Osteoblast (primary cell): ENCODE data around the gene CCDC91. TPM values are rescaled to one million over a fixed set of nuclear protein-coding genes. Genes with fewer than 3 reads are reported as not detected.

Experiments used
- DNase-seq: peaks from one replicate; pipeline ENCODE4 v3.0.0; 2011; ENCODE audit warnings: low spot score, mixed read lengths; ENCODE audit not compliant: insufficient read length; ENCODE audit errors: missing footprints
- H2AFZ ChIP-seq: 2 replicates; pipeline ENCODE4 v1.6.0; 2011; ENCODE audit warnings: mild to moderate bottlenecking, low read length
- H3K27ac ChIP-seq: 2 replicates; pipeline ENCODE4 v1.5.1; 2011; ENCODE audit warnings: mild to moderate bottlenecking, low read depth, low read length, moderate library complexity
- H3K27me3 ChIP-seq: 2 replicates; pipeline ENCODE4 v1.6.0; 2012; ENCODE audit warnings: mild to moderate bottlenecking, control low read depth, inconsistent platforms, low read length, moderate library complexity; ENCODE audit not compliant: insufficient read depth
- H3K36me3 ChIP-seq: 2 replicates; pipeline ENCODE4 v1.5.1; 2011; ENCODE audit warnings: mild to moderate bottlenecking, low read length, control low read depth, moderate library complexity; ENCODE audit not compliant: insufficient read depth
- H3K4me1 ChIP-seq: 2 replicates; pipeline ENCODE4 v1.5.1; 2011; ENCODE audit warnings: mild to moderate bottlenecking, low read length, control low read depth, moderate library complexity; ENCODE audit not compliant: insufficient read depth
- H3K4me2 ChIP-seq: 2 replicates; pipeline ENCODE4 v1.6.0; 2011; ENCODE audit warnings: mild to moderate bottlenecking, low read length; ENCODE audit not compliant: insufficient read depth
- H3K4me3 ChIP-seq: fragments of 200-600 bp; sonication (generic); 3 replicates; pipeline ENCODE4 v1.5.1; 2012; ENCODE audit warnings: mild to moderate bottlenecking, low read length, inconsistent platforms; ENCODE audit not compliant: insufficient read depth
- H3K79me2 ChIP-seq: 2 replicates; pipeline ENCODE4 v1.6.0; 2012; ENCODE audit warnings: mild to moderate bottlenecking, low read length, control low read depth, inconsistent platforms; ENCODE audit not compliant: insufficient read depth
- H3K9me3 ChIP-seq: 2 replicates; pipeline ENCODE4 v1.5.1; 2011; ENCODE audit warnings: low read depth, low read length, control low read depth
- H4K20me1 ChIP-seq: 2 replicates; pipeline ENCODE4 v1.6.0; 2012; ENCODE audit warnings: mild to moderate bottlenecking, low read length, control low read depth; ENCODE audit not compliant: insufficient read depth
- total RNA-seq: library from RNA; depleted of rRNA; stranded (reverse); fragments of >200 nt; gene quantifications from 2 replicates; pipeline ENCODE4 v1.2.3, GENCODE V29; 2012
- TF ChIP-seq, protein P1 (sequence below): IDR thresholded peaks from 2 replicates; pipeline ENCODE4 v1.5.1; 2011; ENCODE audit warnings: mild to moderate bottlenecking, low read depth, low read length, moderate library complexity; ENCODE audit errors: extremely low read depth

Gene CCDC91
- total RNA-seq, 1 donor: 36.2 TPM

DNA sequence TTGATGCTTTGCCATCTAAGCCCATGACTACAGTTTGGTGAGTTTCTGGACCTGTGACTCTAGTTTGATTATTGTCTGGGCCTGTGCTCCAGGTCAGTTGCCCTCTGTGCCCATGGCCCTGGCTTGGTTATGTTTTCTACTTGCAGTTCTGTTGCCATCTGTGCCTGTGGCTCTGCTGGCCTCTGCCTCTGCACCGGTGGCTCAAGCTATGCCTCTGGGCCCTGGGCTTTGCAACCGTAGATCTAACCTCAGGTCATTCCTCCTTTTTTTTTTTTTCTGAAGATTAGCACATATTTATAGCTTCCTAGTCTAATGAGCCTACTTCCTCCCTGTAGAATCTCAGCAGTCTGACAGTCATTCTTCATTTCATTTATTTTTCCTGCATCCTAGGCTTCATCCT is 161.2 kb downstream of the CCDC91 start:
- H3K9me3 ChIP-seq: peaks cover 3% of the 10 kb centered on the region
- no peak overlapping the region for H3K27ac ChIP-seq
- H3K4me3 ChIP-seq: no peak overlapping the region
- H3K4me2 ChIP-seq: no peak overlapping the region
- TF ChIP-seq, protein P1, sequence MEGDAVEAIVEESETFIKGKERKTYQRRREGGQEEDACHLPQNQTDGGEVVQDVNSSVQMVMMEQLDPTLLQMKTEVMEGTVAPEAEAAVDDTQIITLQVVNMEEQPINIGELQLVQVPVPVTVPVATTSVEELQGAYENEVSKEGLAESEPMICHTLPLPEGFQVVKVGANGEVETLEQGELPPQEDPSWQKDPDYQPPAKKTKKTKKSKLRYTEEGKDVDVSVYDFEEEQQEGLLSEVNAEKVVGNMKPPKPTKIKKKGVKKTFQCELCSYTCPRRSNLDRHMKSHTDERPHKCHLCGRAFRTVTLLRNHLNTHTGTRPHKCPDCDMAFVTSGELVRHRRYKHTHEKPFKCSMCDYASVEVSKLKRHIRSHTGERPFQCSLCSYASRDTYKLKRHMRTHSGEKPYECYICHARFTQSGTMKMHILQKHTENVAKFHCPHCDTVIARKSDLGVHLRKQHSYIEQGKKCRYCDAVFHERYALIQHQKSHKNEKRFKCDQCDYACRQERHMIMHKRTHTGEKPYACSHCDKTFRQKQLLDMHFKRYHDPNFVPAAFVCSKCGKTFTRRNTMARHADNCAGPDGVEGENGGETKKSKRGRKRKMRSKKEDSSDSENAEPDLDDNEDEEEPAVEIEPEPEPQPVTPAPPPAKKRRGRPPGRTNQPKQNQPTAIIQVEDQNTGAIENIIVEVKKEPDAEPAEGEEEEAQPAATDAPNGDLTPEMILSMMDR: no peak
- no peaks in the 10 kb centered on the region for H3K36me3 ChIP-seq
- no peaks in the 10 kb centered on the region for H3K79me2 ChIP-seq
- no peak overlapping the region for H2AFZ ChIP-seq
- H4K20me1 ChIP-seq: no peaks in the 10 kb centered on the region
- no peaks in the 10 kb centered on the region for H3K4me1 ChIP-seq
- no peaks in the 10 kb centered on the region for H3K27me3 ChIP-seq
- DNase-seq: no peak

- no peaks in the 10 kb centered on the region for H3K27me3 ChIP-seq
- H3K9me3 ChIP-seq: peaks cover 3% of the 10 kb centered on the region
- no peak overlapping the region for H3K4me2 ChIP-seq
- H4K20me1 ChIP-seq: no peaks in the 10 kb centered on the region
- no peak overlapping the region for H3K27ac ChIP-seq
- no peak overlapping the region for H3K4me3 ChIP-seq
- H2AFZ ChIP-seq: no peak overlapping the region
- no peaks in the 10 kb centered on the region for H3K79me2 ChIP-seq
- TF ChIP-seq, protein P1: no peak
- DNase-seq: peak; percentile 26
- no peaks in the 10 kb centered on the region for H3K36me3 ChIP-seq
- no peaks in the 10 kb centered on the region for H3K4me1 ChIP-seq
These were observed 164.9 kb downstream of the CCDC91 start for GRCh38 chr12:28355161-28355560.

GRCh38 chr12:28360253-28360652 is 170.0 kb downstream of the CCDC91 start:
- DNase-seq: no peak

GRCh38 chr12:28367326-28367725 is 177.1 kb downstream of the CCDC91 start:
- H3K9me3 ChIP-seq: peaks cover 4% of the 10 kb centered on the region
- no peak overlapping the region for H3K27ac ChIP-seq
- no peaks in the 10 kb centered on the region for H3K27me3 ChIP-seq
- no peaks in the 10 kb centered on the region for H3K36me3 ChIP-seq
- TF ChIP-seq, protein P1: no peak
- H3K4me3 ChIP-seq: no peak overlapping the region
- no peaks in the 10 kb centered on the region for H3K4me1 ChIP-seq
- DNase-seq: no peak
- H4K20me1 ChIP-seq: no peaks in the 10 kb centered on the region
- no peak overlapping the region for H2AFZ ChIP-seq
- H3K79me2 ChIP-seq: no peaks in the 10 kb centered on the region
- no peak overlapping the region for H3K4me2 ChIP-seq

More at GRCh38 chr12:28360253-28360652, 170.0 kb downstream of the CCDC91 start:
- TF ChIP-seq, protein P1: no peak
- no peak overlapping the region for H3K4me3 ChIP-seq
- no peak overlapping the region for H3K4me2 ChIP-seq
- no peaks in the 10 kb centered on the region for H3K9me3 ChIP-seq
- no peaks in the 10 kb centered on the region for H3K4me1 ChIP-seq
- no peaks in the 10 kb centered on the region for H3K27me3 ChIP-seq
- no peak overlapping the region for H2AFZ ChIP-seq
- no peak overlapping the region for H3K27ac ChIP-seq
- H3K36me3 ChIP-seq: no peaks in the 10 kb centered on the region
- H4K20me1 ChIP-seq: no peaks in the 10 kb centered on the region
- no peaks in the 10 kb centered on the region for H3K79me2 ChIP-seq
